Left kidney (tissue), 2 donors: ENCODE results near the gene ZNF831. TPM values are rescaled to one million over a fixed set of nuclear protein-coding genes. Genes with fewer than 3 reads are reported as not detected.
A peak's percentile ranks its signal among the peaks of the same experiment; 100 is the strongest.

Experiments
- DNase-seq: peaks from one replicate; pipeline ENCODE4 v3.0.0-alpha.2; 2013
- polyA plus RNA-seq: library from polyadenylated mRNA; unstranded; fragments of 120-200 nt; gene quantifications from one replicate; pipeline ENCODE4 v1.2.1, GENCODE V29; 2013; ENCODE audit not compliant: insufficient read length

ZNF831 gene
- polyA plus RNA-seq, 1 donor: 0.15 TPM

- no peak for DNase-seq
These were observed 51.3 kb downstream of the ZNF831 start for GRCh38 chr20:59214606-59215547.

GRCh38 chr20:59217173-59217572, 53.6 kb downstream of the ZNF831 start:
- DNase-seq: no peak

GRCh38 chr20:59217794-59218280, 54.2 kb downstream of the ZNF831 start:
- DNase-seq: no peak

GRCh38 chr20:59219211-59219610, 55.6 kb downstream of the ZNF831 start:
- no peak for DNase-seq

GRCh38 chr20:59220161-59220560, 56.5 kb downstream of the ZNF831 start:
- DNase-seq: no peak

- DNase-seq: peak; percentile 29
These were observed 57.6 kb downstream of the ZNF831 start for GRCh38 chr20:59221049-59221706.

- DNase-seq: no peak
These were observed 58.2 kb downstream of the ZNF831 start for GRCh38 chr20:59221707-59222252.

GRCh38 chr20:59222253-59223181, 58.9 kb downstream of the ZNF831 start:
- peak; percentile 82 for DNase-seq

GRCh38 chr20:59223182-59223601, 59.6 kb downstream of the ZNF831 start:
- no peak for DNase-seq

- DNase-seq: no peak
These were observed 60.1 kb downstream of the ZNF831 start for GRCh38 chr20:59223750-59224149.

GRCh38 chr20:59224236-59224635, 60.6 kb downstream of the ZNF831 start:
- no peak for DNase-seq

- no peak for DNase-seq
These were observed 66.8 kb downstream of the ZNF831 start for GRCh38 chr20:59230385-59230784.

GRCh38 chr20:59231124-59231804, 67.6 kb downstream of the ZNF831 start:
- DNase-seq: no peak

GRCh38 chr20:59232618-59233017, 69.0 kb downstream of the ZNF831 start:
- DNase-seq: no peak

GRCh38 chr20:59235226-59235625, 71.6 kb downstream of the ZNF831 start:
- no peak for DNase-seq

GRCh38 chr20:59240006-59240405, 76.4 kb downstream of the ZNF831 start:
- DNase-seq: no peak

GRCh38 chr20:59242714-59243626, 79.3 kb downstream of the ZNF831 start:
- no peak for DNase-seq

GRCh38 chr20:59246691-59247400, 83.2 kb downstream of the ZNF831 start:
- no peak for DNase-seq
